ENCODE measurements around the gene TCIRG1. TPM values are rescaled to one million over a fixed set of nuclear protein-coding genes. Genes with fewer than 3 reads are reported as not detected.

TCIRG1 gene
- total RNA-seq, 1 donor from 2014 or later: 148 TPM

GRCh38 chr11:68016904-68017817 lies 21.7 kb upstream of the TCIRG1 start:
- Mint-ChIP-seq H3K4me1 (ENCODE audit: low read depth) (no peaks in the 10 kb centered on the region), H3K36me3 (ENCODE audit: low read depth) (no peaks in the 10 kb centered on the region), H3K4me3 (ENCODE audit: low read depth) (no peak overlapping the region), H3K9me3 (no peaks in the 10 kb centered on the region), H3K27me3 (ENCODE audit: low read depth) (no peaks in the 10 kb centered on the region), H3K27ac (no peak overlapping the region)
- no peak for DNase-seq (ENCODE audit: low spot score)
- intact Hi-C loops (cut with micrococcal nuclease): no loop called here

- intact Hi-C loops (cut with micrococcal nuclease): no loop called here
- no peak for DNase-seq (ENCODE audit: low spot score)
- no peaks in the 10 kb centered on the region for H3K36me3 Mint-ChIP-seq (ENCODE audit: low read depth)
- H3K27me3 Mint-ChIP-seq (ENCODE audit: low read depth): no peaks in the 10 kb centered on the region
- no peak overlapping the region for H3K27ac Mint-ChIP-seq
- no peak overlapping the region for H3K4me3 Mint-ChIP-seq (ENCODE audit: low read depth)
- H3K4me1 Mint-ChIP-seq (ENCODE audit: low read depth): no peaks in the 10 kb centered on the region
- no peaks in the 10 kb centered on the region for H3K9me3 Mint-ChIP-seq
Measured at GRCh38 chr11:68017980-68018729, 20.7 kb upstream of the TCIRG1 start.

GRCh38 chr11:68018730-68019190 lies 20.1 kb upstream of the TCIRG1 start:
- H3K4me1 Mint-ChIP-seq (ENCODE audit: low read depth): no peaks in the 10 kb centered on the region
- H3K27ac Mint-ChIP-seq: no peak overlapping the region
- no peaks in the 10 kb centered on the region for H3K27me3 Mint-ChIP-seq (ENCODE audit: low read depth)
- no peak for DNase-seq (ENCODE audit: low spot score)
- no peaks in the 10 kb centered on the region for H3K9me3 Mint-ChIP-seq
- no peaks in the 10 kb centered on the region for H3K36me3 Mint-ChIP-seq (ENCODE audit: low read depth)
- no peak overlapping the region for H3K4me3 Mint-ChIP-seq (ENCODE audit: low read depth)
- intact Hi-C loops (cut with micrococcal nuclease): no loop called here

GRCh38 chr11:68019486-68019885 lies 19.3 kb upstream of the TCIRG1 start:
- intact Hi-C loops (cut with micrococcal nuclease): no loop called here

GRCh38 chr11:68020575-68020974 lies 18.2 kb upstream of the TCIRG1 start:
- Mint-ChIP-seq H3K36me3 (ENCODE audit: low read depth) (no peaks in the 10 kb centered on the region), H3K4me3 (ENCODE audit: low read depth) (no peak overlapping the region), H3K27ac (no peak overlapping the region), H3K9me3 (no peaks in the 10 kb centered on the region), H3K4me1 (ENCODE audit: low read depth) (no peaks in the 10 kb centered on the region), H3K27me3 (ENCODE audit: low read depth) (no peaks in the 10 kb centered on the region)
- DNase-seq (ENCODE audit: low spot score): no peak
- intact Hi-C loops (cut with micrococcal nuclease): no loop called here

More at GRCh38 chr11:68019486-68019885, 19.3 kb upstream of the TCIRG1 start:
- no peaks in the 10 kb centered on the region for H3K4me1 Mint-ChIP-seq (ENCODE audit: low read depth)
- no peaks in the 10 kb centered on the region for H3K27me3 Mint-ChIP-seq (ENCODE audit: low read depth)
- DNase-seq (ENCODE audit: low spot score): no peak
- H3K9me3 Mint-ChIP-seq: no peaks in the 10 kb centered on the region
- no peaks in the 10 kb centered on the region for H3K36me3 Mint-ChIP-seq (ENCODE audit: low read depth)
- no peak overlapping the region for H3K4me3 Mint-ChIP-seq (ENCODE audit: low read depth)
- no peak overlapping the region for H3K27ac Mint-ChIP-seq

GRCh38 chr11:68021167-68021787 lies 17.5 kb upstream of the TCIRG1 start:
- H3K4me1 Mint-ChIP-seq (ENCODE audit: low read depth): no peaks in the 10 kb centered on the region
- H3K4me3 Mint-ChIP-seq (ENCODE audit: low read depth): no peak overlapping the region
- H3K27ac Mint-ChIP-seq: no peak overlapping the region
- DNase-seq (ENCODE audit: low spot score): no peak
- no peaks in the 10 kb centered on the region for H3K27me3 Mint-ChIP-seq (ENCODE audit: low read depth)
- H3K9me3 Mint-ChIP-seq: no peaks in the 10 kb centered on the region
- H3K36me3 Mint-ChIP-seq (ENCODE audit: low read depth): no peaks in the 10 kb centered on the region
- intact Hi-C loops (cut with micrococcal nuclease): no loop called here

- H3K4me1 Mint-ChIP-seq (ENCODE audit: low read depth): no peaks in the 10 kb centered on the region
- DNase-seq (ENCODE audit: low spot score): no peak
- H3K27ac Mint-ChIP-seq: no peak overlapping the region
- H3K9me3 Mint-ChIP-seq: no peaks in the 10 kb centered on the region
- no peak overlapping the region for H3K4me3 Mint-ChIP-seq (ENCODE audit: low read depth)
- intact Hi-C loops (cut with micrococcal nuclease): no loop called here
- H3K36me3 Mint-ChIP-seq (ENCODE audit: low read depth): no peaks in the 10 kb centered on the region
- no peaks in the 10 kb centered on the region for H3K27me3 Mint-ChIP-seq (ENCODE audit: low read depth)
Measured at GRCh38 chr11:68022531-68022930, 16.3 kb upstream of the TCIRG1 start.

- H3K4me1 Mint-ChIP-seq (ENCODE audit: low read depth): peaks cover 12% of the 10 kb centered on the region
- H3K27me3 Mint-ChIP-seq (ENCODE audit: low read depth): no peaks in the 10 kb centered on the region
- DNase-seq (ENCODE audit: low spot score): no peak
- no peaks in the 10 kb centered on the region for H3K9me3 Mint-ChIP-seq
- H3K36me3 Mint-ChIP-seq (ENCODE audit: low read depth): no peaks in the 10 kb centered on the region
- no peak overlapping the region for H3K4me3 Mint-ChIP-seq (ENCODE audit: low read depth)
- intact Hi-C loops (cut with micrococcal nuclease): no loop called here
- no peak overlapping the region for H3K27ac Mint-ChIP-seq
Measured at GRCh38 chr11:68024508-68024907, 14.3 kb upstream of the TCIRG1 start.

- no peak for DNase-seq (ENCODE audit: low spot score)
- H3K9me3 Mint-ChIP-seq: no peaks in the 10 kb centered on the region
- intact Hi-C loops (cut with micrococcal nuclease): no loop called here
- H3K4me1 Mint-ChIP-seq (ENCODE audit: low read depth): peaks cover 15% of the 10 kb centered on the region
- H3K36me3 Mint-ChIP-seq (ENCODE audit: low read depth): no peaks in the 10 kb centered on the region
- H3K27ac Mint-ChIP-seq: no peak overlapping the region
- no peaks in the 10 kb centered on the region for H3K27me3 Mint-ChIP-seq (ENCODE audit: low read depth)
- no peak overlapping the region for H3K4me3 Mint-ChIP-seq (ENCODE audit: low read depth)
Measured at GRCh38 chr11:68025047-68025446, 13.8 kb upstream of the TCIRG1 start.

GRCh38 chr11:68026391-68027105 lies 12.3 kb upstream of the TCIRG1 start:
- no peak overlapping the region for H3K27ac Mint-ChIP-seq
- peaks cover 1% of the 10 kb centered on the region for H3K36me3 Mint-ChIP-seq (ENCODE audit: low read depth)
- intact Hi-C loops (cut with micrococcal nuclease): no loop called here
- H3K27me3 Mint-ChIP-seq (ENCODE audit: low read depth): no peaks in the 10 kb centered on the region
- H3K4me3 Mint-ChIP-seq (ENCODE audit: low read depth): no peak overlapping the region
- peaks cover 19% of the 10 kb centered on the region for H3K4me1 Mint-ChIP-seq (ENCODE audit: low read depth)
- no peaks in the 10 kb centered on the region for H3K9me3 Mint-ChIP-seq
- no peak for DNase-seq (ENCODE audit: low spot score)

- Mint-ChIP-seq H3K4me3 (ENCODE audit: low read depth) (no peak overlapping the region), H3K27me3 (ENCODE audit: low read depth) (no peaks in the 10 kb centered on the region), H3K36me3 (ENCODE audit: low read depth) (peaks cover 4% of the 10 kb centered on the region), H3K4me1 (ENCODE audit: low read depth) (peaks cover 23% of the 10 kb centered on the region), H3K9me3 (no peaks in the 10 kb centered on the region), H3K27ac (no peak overlapping the region)
- intact Hi-C loops (cut with micrococcal nuclease): no loop called here
- no peak for DNase-seq (ENCODE audit: low spot score)
Measured at GRCh38 chr11:68027667-68028066, 11.2 kb upstream of the TCIRG1 start.

GRCh38 chr11:68028802-68029545 lies 9.9 kb upstream of the TCIRG1 start:
- DNase-seq (ENCODE audit: low spot score): no peak
- H3K4me1 Mint-ChIP-seq (ENCODE audit: low read depth): peaks cover 23% of the 10 kb centered on the region
- H3K27ac Mint-ChIP-seq: peak overlapping the region; percentile 75
- no peaks in the 10 kb centered on the region for H3K27me3 Mint-ChIP-seq (ENCODE audit: low read depth)
- H3K36me3 Mint-ChIP-seq (ENCODE audit: low read depth): peaks cover 4% of the 10 kb centered on the region
- H3K4me3 Mint-ChIP-seq (ENCODE audit: low read depth): peak overlapping the region; percentile 97
- H3K9me3 Mint-ChIP-seq: no peaks in the 10 kb centered on the region
- intact Hi-C loops (cut with micrococcal nuclease): no loop called here

Measured in activated T-helper 2 cell treated with anti-CD3 and anti-CD28 coated beads, Interferon-gamma antibody, Interleukin-2, Interleukin-4, amounts not matched to agents 10 μg/mL and 5 μg/mL and 100 μg/mL, durations not matched to agents 14 hours and 24 hours and 36 hours (primary cell).